Kidney glomerular epithelial cell (primary cell): ENCODE measurements around the gene ACSS3.

Source experiments
- DNase-seq: peaks from one replicate; lab custom pipeline; 2025; lab: John Stamatoyannopoulos, UW

Gene ACSS3

DNA sequence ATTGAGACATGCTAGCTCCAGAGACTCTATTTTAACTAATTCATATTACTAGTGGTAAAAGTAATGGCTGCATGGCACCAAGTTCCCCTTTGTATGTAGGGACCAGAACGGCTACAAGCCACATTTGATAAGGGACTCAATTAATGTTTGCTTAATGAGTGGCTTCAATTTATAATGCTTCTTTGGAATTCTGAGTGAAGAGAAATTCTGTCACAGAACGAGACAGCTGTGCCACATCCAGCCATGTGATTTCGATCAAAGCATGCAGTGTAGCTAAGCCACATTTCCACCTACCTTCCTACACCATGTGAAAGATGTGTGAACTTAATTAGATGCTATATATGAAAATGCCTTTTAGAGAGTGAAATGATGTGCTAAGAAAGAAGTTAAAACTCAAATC is 217.4 kb downstream of the ACSS3 start:
- DNase-seq: no peak

DNA sequence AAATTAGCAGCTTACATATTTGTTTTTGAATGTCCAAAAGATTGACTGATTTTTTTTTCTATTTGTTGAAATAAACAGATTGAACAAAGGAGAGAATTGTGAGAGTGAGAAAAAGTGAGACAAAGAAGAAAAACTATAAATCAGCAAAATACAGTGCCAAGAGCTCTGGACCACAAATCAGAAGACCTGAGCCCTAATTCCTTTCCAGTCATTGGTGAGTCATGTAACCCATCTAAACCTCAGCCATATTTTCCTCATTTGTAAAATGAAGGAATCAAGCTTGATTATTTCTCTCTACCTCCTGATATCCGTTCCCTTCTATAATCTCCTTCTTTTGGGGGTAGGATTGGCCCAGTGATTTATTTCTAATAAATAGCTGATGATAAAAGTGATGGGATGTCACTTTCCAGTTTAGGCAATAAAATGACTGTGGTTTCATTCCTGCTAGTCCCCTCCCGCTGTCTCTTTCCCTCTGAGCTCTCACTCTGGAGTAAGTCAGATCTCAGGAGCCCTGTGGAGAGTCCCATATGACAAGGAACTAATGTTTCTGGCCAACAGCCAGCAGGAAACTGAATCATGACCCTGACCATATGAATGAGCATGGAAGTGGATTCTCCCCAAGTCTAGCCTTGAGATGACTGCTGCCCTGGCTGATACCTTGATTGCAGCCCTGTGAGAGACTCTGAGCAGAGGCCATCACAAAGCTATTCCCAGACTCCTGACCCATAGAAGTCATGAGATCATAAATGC is 218.9 kb downstream of the ACSS3 start:
- no peak for DNase-seq

- DNase-seq: no peak
Measured at GRCh38 chr12:81297601-81298000, 219.7 kb downstream of the ACSS3 start.

GRCh38 chr12:81300454-81300853 is 222.6 kb downstream of the ACSS3 start:
- DNase-seq: no peak

- no peak for DNase-seq
Measured at GRCh38 chr12:81303935-81304334, 226.1 kb downstream of the ACSS3 start.
